HepG2 (cell line): Measurements from ENCODE around the gene OR2L2. TPM values are rescaled to one million over a fixed set of nuclear protein-coding genes. Genes with fewer than 3 reads are reported as not detected.

Experiments
- ATAC-seq: fragments of 200-7000 bp; cut with Tn5 transposase; 3 replicates; pipeline ENCODE4 v1.9.1; 2020; ENCODE audit warnings: mild to moderate bottlenecking, moderate library complexity
- BruUV-seq: library from RNA; stranded (reverse); fragments of 400-500 nt; replicated peaks from 2 replicates; lab custom pipeline; 2021; lab: Mats Ljungman, UMichigan
- CTCF ChIA-PET: fragments of 300-600 bp; formaldehyde crosslinking; extraction: SDS; loops from one replicate; lab custom pipeline; 2021; ENCODE audit warnings: low total read pairs, inconsistent platforms, low intra/inter-chr PET ratio; lab: Yijun Ruan, JAX
- POLR2A ChIA-PET: fragments of 350-600 bp; sonication (Branson Sonifier 250); formaldehyde crosslinking; loops from one replicate; lab custom pipeline; 2020; ENCODE audit warnings: antibody characterized with exemption, inconsistent platforms; lab: Yijun Ruan, JAX
- DNase-seq: peaks from one replicate; pipeline ENCODE4 v3.0.0-alpha.2; 2015; ENCODE audit warnings: low spot score
- FAIRE-seq: peaks from 3 replicates; lab custom pipeline; 2011; peaks lifted over from hg19 to GRCh38; lab: Jason Lieb, UNC
- H2AFZ ChIP-seq: one replicate; pipeline ENCODE4 v1.6.1; 2011; ENCODE audit warnings: low read length, inconsistent platforms
- H3K27ac ChIP-seq: fragments of 300-600 bp; 3 replicates; pipeline ENCODE4 v1.8.0; 2011; ENCODE audit warnings: mixed run types, mild to moderate bottlenecking, mixed read lengths, low read length, inconsistent platforms; ENCODE audit not compliant: insufficient read depth; ENCODE audit errors: extremely low read length
- H3K27me3 ChIP-seq, 2 experiments: fragments of 200-600 bp in 1 of 2; 2 replicates in 1 of 2; 3 replicates in 1 of 2; pipeline versions ENCODE4 v1.6.0 to v1.8.0; 2011; ENCODE audit warnings: low read length in 2 of 2, mild to moderate bottlenecking in 2 of 2, moderate library complexity in 2 of 2, inconsistent platforms in 1 of 2; ENCODE audit not compliant: insufficient read depth in 2 of 2, control insufficient read depth in 1 of 2
- H3K36me3 ChIP-seq, 2 experiments: fragments of 200-600 bp in 1 of 2; replicated peaks in 1 of 2; 2 replicates in 1 of 2; 3 replicates in 1 of 2; pipeline versions ENCODE4 v1.5.1 to v1.8.0; 2011; ENCODE audit warnings: low read length in 2 of 2, inconsistent platforms in 1 of 2; ENCODE audit not compliant: insufficient read depth in 2 of 2, control insufficient read depth in 1 of 2
- H3K4me1 ChIP-seq: 2 replicates; pipeline ENCODE4 v1.5.1; 2012; ENCODE audit warnings: low read length, inconsistent platforms; ENCODE audit not compliant: insufficient read depth
- H3K4me2 ChIP-seq: 2 replicates; pipeline ENCODE4 v1.6.0; 2011; ENCODE audit warnings: low read depth, low read length, inconsistent platforms
- H3K4me3 ChIP-seq, 3 experiments: fragments of 200-600 bp in 1 of 3; sonication (generic), shearing (Covaris generic) in 1 of 3; replicated peaks in 1 of 3; 2 replicates each; pipeline ENCODE4 v1.5.1; 2011 to 2016; ENCODE audit warnings: low read length in 3 of 3, inconsistent platforms in 2 of 3, low read depth in 2 of 3, mild to moderate bottlenecking in 2 of 3, control low read depth in 1 of 3, mixed read lengths in 1 of 3; ENCODE audit not compliant: insufficient read depth in 1 of 3
- H3K79me2 ChIP-seq: one replicate; pipeline ENCODE4 v1.6.1; 2011; ENCODE audit warnings: low read length, inconsistent platforms; ENCODE audit not compliant: insufficient read depth
- H3K9ac ChIP-seq: 2 replicates; pipeline ENCODE4 v1.6.0; 2011; ENCODE audit warnings: mild to moderate bottlenecking, low read depth, low read length, inconsistent platforms; ENCODE audit not compliant: insufficient read depth
- H3K9me3 ChIP-seq: 2 replicates; pipeline ENCODE4 v1.5.1; 2012; ENCODE audit warnings: mild to moderate bottlenecking, low read length
- H4K20me1 ChIP-seq: 2 replicates; pipeline ENCODE4 v1.6.0; 2011; ENCODE audit warnings: inconsistent platforms, mild to moderate bottlenecking, low read length, moderate library complexity; ENCODE audit not compliant: insufficient read depth
- FOXA1 ChIP-seq, 2 experiments: fragments of 450-650 bp in 1 of 2; sonication (generic) in 1 of 2; formaldehyde crosslinking in 1 of 2; IDR thresholded peaks; 2 replicates each; pipeline versions ENCODE4 v1.4.0 to v1.6.1; 2016 to 2020; ENCODE audit warnings: missing genetic modification reagents in 1 of 2
- KDM5A ChIP-seq: fragments of 200-600 bp; sonication (generic); IDR thresholded peaks from 2 replicates; pipeline ENCODE4 v1.7.0; 2018; ENCODE audit warnings: antibody characterized with exemption, mild to moderate bottlenecking, low read length, borderline replicate concordance
- ZNF253 ChIP-seq: sonication (generic); formaldehyde crosslinking; IDR thresholded peaks from 2 replicates; pipeline ENCODE4 v1.8.0; 2022; ENCODE audit warnings: mild to moderate bottlenecking, missing genetic modification reagents, borderline replicate concordance
- ZNF296 ChIP-seq: sonication (generic); formaldehyde crosslinking; conservative IDR thresholded peaks from 2 replicates; pipeline ENCODE4 v1.5.0; 2020; ENCODE audit warnings: mild to moderate bottlenecking, missing genetic modification reagents
- WGBS: methylation state at CpG from one replicate; pipeline ENCODE4 v1.1.6; 2017; ENCODE audit warnings: low lambda C conversion rate; 5-methylcytosine and 5-hydroxymethylcytosine counted together
- in situ Hi-C: cut with HindIII; loops from 2 replicates; pipeline ENCODE4 v1.10.0; 2017; ENCODE audit warnings: low pct_unique_long_range_greater_than_20kb; ENCODE audit not compliant: extremely low pct_ligation_motif_present
- intact Hi-C: fragments of 100-400 bp; cut with micrococcal nuclease; formaldehyde crosslinking; loops from one replicate; pipeline ENCODE4 v1.10.0; 2022; ENCODE audit not compliant: unreplicated experiment
- polyA plus RNA-seq, 8 experiments: library from polyadenylated mRNA; depleted of rRNA in 3 of 8; stranded (reverse) in 7 of 8; unstranded in 1 of 8; fragments of >200 nt; fragmentation: Illumina TruSeq in 4 of 8; extraction: Trizol in 4 of 8; gene quantifications; 2 replicates each; pipeline versions ENCODE4 v1.2.1 to v1.2.3, GENCODE V29; 2011 to 2016; ENCODE audit warnings: low read depth in 4 of 8, missing spikeins in 1 of 8, mixed read lengths in 1 of 8; ENCODE audit not compliant: insufficient read depth in 1 of 8
- total RNA-seq, 5 experiments: library from RNA; depleted of rRNA; stranded (reverse); fragments of >200 nt; fragmentation: Illumina TruSeq; extraction: Trizol; gene quantifications; 2 replicates each; pipeline ENCODE4 v1.2.3, GENCODE V29; 2016; ENCODE audit warnings: low read depth in 1 of 5
- TF ChIP-seq, protein P1 (sequence below): sonication (generic); formaldehyde crosslinking; IDR thresholded peaks from 2 replicates; pipeline ENCODE4 v1.4.0; 2020; ENCODE audit warnings: missing genetic modification reagents
- TF ChIP-seq, protein P2 (sequence below): sonication (generic); formaldehyde crosslinking; IDR thresholded peaks from 2 replicates; pipeline ENCODE4 v1.5.0; 2020; ENCODE audit warnings: mild to moderate bottlenecking, missing genetic modification reagents

Gene OR2L2
- total and polyA plus RNA-seq, 2 of the 13 experiments (the other 11 are each of a cell fraction or from before 2014, with no cell fraction given) = not detected

DNA sequence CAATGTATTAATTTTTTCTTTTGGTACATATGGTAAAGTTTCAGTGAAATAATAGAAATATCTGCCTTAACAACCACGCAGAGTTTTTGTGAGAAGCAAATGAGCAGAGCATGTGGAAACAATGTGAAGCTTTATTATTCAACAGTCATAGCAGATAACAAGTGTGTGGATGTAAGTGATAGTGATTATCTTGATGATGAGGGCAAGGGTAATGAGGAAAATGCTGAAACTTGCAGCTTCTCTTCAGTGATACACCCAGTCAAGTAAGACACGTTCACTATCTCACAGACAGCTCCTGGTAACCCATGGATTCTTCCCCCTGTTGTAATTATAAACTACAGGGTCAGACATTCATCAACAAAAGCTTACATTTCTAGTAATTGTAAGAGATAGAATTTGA, 31.1 kb upstream of the OR2L2 start:
- no TSS peak for BruUV-seq
- no peak overlapping the region for H3K4me2 ChIP-seq
- WGBS = under 1% methylated on average over 2 of the region's 2 CpGs
- intact Hi-C loops (no loop called here), in situ Hi-C loops (no loop called here)
- no peaks in the 10 kb centered on the region for H3K4me1 ChIP-seq
- no peaks in the 10 kb centered on the region for H3K79me2 ChIP-seq
- POLR2A ChIA-PET = no interaction called here
- H4K20me1 ChIP-seq = no peaks in the 10 kb centered on the region
- H3K4me3 ChIP-seq = no peak overlapping the region
- H3K27me3 ChIP-seq = no peaks in the 10 kb centered on the region
- no peak for DNase-seq
- no peak overlapping the region for H3K27ac ChIP-seq
- ATAC-seq = no peak
- no peak overlapping the region for H2AFZ ChIP-seq
- TF ChIP-seq, protein P1, sequence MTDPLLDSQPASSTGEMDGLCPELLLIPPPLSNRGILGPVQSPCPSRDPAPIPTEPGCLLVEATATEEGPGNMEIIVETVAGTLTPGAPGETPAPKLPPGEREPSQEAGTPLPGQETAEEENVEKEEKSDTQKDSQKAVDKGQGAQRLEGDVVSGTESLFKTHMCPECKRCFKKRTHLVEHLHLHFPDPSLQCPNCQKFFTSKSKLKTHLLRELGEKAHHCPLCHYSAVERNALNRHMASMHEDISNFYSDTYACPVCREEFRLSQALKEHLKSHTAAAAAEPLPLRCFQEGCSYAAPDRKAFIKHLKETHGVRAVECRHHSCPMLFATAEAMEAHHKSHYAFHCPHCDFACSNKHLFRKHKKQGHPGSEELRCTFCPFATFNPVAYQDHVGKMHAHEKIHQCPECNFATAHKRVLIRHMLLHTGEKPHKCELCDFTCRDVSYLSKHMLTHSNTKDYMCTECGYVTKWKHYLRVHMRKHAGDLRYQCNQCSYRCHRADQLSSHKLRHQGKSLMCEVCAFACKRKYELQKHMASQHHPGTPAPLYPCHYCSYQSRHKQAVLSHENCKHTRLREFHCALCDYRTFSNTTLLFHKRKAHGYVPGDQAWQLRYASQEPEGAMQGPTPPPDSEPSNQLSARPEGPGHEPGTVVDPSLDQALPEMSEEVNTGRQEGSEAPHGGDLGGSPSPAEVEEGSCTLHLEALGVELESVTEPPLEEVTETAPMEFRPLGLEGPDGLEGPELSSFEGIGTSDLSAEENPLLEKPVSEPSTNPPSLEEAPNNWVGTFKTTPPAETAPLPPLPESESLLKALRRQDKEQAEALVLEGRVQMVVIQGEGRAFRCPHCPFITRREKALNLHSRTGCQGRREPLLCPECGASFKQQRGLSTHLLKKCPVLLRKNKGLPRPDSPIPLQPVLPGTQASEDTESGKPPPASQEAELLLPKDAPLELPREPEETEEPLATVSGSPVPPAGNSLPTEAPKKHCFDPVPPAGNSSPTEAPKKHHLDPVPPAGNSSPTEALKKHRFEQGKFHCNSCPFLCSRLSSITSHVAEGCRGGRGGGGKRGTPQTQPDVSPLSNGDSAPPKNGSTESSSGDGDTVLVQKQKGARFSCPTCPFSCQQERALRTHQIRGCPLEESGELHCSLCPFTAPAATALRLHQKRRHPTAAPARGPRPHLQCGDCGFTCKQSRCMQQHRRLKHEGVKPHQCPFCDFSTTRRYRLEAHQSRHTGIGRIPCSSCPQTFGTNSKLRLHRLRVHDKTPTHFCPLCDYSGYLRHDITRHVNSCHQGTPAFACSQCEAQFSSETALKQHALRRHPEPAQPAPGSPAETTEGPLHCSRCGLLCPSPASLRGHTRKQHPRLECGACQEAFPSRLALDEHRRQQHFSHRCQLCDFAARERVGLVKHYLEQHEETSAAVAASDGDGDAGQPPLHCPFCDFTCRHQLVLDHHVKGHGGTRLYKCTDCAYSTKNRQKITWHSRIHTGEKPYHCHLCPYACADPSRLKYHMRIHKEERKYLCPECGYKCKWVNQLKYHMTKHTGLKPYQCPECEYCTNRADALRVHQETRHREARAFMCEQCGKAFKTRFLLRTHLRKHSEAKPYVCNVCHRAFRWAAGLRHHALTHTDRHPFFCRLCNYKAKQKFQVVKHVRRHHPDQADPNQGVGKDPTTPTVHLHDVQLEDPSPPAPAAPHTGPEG = no peak
- TF ChIP-seq ZNF253 = no peak
- no peak for TF ChIP-seq FOXA1 (IDR thresholded peaks at IDR 0.05)
- TF ChIP-seq FOXA1 (CRISPR knock-in tag; IDR thresholded peaks at IDR 0.05) = no peak
- no peak for TF ChIP-seq KDM5A
- TF ChIP-seq ZNF296 (CRISPR knock-in tag) = no peak
- TF ChIP-seq, protein P2, sequence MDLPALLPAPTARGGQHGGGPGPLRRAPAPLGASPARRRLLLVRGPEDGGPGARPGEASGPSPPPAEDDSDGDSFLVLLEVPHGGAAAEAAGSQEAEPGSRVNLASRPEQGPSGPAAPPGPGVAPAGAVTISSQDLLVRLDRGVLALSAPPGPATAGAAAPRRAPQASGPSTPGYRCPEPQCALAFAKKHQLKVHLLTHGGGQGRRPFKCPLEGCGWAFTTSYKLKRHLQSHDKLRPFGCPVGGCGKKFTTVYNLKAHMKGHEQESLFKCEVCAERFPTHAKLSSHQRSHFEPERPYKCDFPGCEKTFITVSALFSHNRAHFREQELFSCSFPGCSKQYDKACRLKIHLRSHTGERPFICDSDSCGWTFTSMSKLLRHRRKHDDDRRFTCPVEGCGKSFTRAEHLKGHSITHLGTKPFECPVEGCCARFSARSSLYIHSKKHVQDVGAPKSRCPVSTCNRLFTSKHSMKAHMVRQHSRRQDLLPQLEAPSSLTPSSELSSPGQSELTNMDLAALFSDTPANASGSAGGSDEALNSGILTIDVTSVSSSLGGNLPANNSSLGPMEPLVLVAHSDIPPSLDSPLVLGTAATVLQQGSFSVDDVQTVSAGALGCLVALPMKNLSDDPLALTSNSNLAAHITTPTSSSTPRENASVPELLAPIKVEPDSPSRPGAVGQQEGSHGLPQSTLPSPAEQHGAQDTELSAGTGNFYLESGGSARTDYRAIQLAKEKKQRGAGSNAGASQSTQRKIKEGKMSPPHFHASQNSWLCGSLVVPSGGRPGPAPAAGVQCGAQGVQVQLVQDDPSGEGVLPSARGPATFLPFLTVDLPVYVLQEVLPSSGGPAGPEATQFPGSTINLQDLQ (CRISPR knock-in tag) = no peak
- TF ChIP-seq, all 625 proteins: peak for 0
- Histone ChIP-seq H3K9me3 (peaks cover 78% of the 10 kb centered on the region), H3K9ac (no peak overlapping the region), H3K36me3 (no peaks in the 10 kb centered on the region)
- CTCF ChIA-PET = no interaction called here
- no peak for FAIRE-seq
